Measurements from ENCODE around the gene GABRB1. TPM values are rescaled to one million over a fixed set of nuclear protein-coding genes. Genes with fewer than 3 reads are reported as not detected.

The GABRB1 gene
- total and polyA plus RNA-seq, 2 donors (not counting 1 experiment from before 2014, with no cell fraction given), result not detected

DNA sequence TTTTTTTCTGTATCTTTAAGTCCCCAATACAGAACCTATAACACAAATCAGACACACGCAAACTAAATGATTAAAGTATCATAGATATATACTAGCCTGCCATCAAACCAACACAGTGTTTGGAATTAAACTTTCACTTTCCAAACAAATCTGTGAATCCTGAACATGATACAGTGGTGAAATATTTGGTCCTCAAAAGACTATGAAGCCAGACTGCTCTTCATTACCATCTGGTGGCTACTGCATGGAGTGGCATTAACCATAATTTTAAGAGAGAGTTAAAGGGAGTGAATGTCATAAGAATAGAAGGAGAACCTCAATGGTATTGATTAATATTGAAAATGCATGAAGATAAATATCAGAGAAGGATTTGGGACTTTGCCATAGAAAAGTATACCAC lies 28.8 kb upstream of the GABRB1 start:
- DNase-seq (no peak), ATAC-seq (ENCODE audit: low read depth) (no peak)
- H3K27ac ChIP-seq (ENCODE audit: low read length in 2 of 2), result no peak overlapping the region
- WGBS (ENCODE audit: insufficient coverage), result no CpG with 5 or more reads among the region's 1 CpG
- no peaks in the 10 kb centered on the region for H3K36me3 ChIP-seq (replicated peaks in 1 of 2; ENCODE audit: control extremely low read depth in 1 of 2, control insufficient read depth in 1 of 2, extremely low read depth in 1 of 2, insufficient read depth in 2 of 2, low read length in 1 of 2)
- no peak overlapping the region for H2AFZ ChIP-seq (ENCODE audit: insufficient read depth, low read depth, low read length, poor library complexity, severe bottlenecking)
- intact Hi-C loops (cut with micrococcal nuclease), result no loop called here
- Mint-ChIP-seq H3K27ac (no peak overlapping the region), H3K4me1 (no peaks in the 10 kb centered on the region), H3K9me3 (ENCODE audit: insufficient read depth) (no peaks in the 10 kb centered on the region), H3K27me3 (peaks cover 3% of the 10 kb centered on the region), H3K4me3 (no peak overlapping the region)
- H3K79me2 ChIP-seq (ENCODE audit: control insufficient read depth, insufficient read depth, low read length), result no peaks in the 10 kb centered on the region
- no peaks in the 10 kb centered on the region for H4K20me1 ChIP-seq (ENCODE audit: control insufficient read depth, insufficient read depth, low read length, poor library complexity, severe bottlenecking)
- H3K4me2 ChIP-seq (replicated peaks; ENCODE audit: low read depth, low read length, poor library complexity, severe bottlenecking), result no peak overlapping the region
- CTCF ChIA-PET, result interaction anchor here (0.6 kb wide), 1 partner anchor 218 kb away, joined by 5 read pairs; no protein-coding TSS in a partner anchor
- H3K9ac ChIP-seq (ENCODE audit: low read length), result no peak overlapping the region
- H3K27me3 ChIP-seq (replicated peaks in 1 of 4; ENCODE audit: control extremely low read depth in 1 of 4, control insufficient read depth in 3 of 4, insufficient read depth in 4 of 4, low read length in 3 of 4), result no peaks in the 10 kb centered on the region
- peaks cover 0 to 3% (median 0%) of the 10 kb centered on the region in 3 donors for H3K9me3 ChIP-seq (ENCODE audit: control extremely low read depth in 1 of 3, control insufficient read depth in 2 of 3, insufficient read depth in 1 of 3, low read length in 2 of 3)
- POLR2A ChIA-PET, result no interaction called here
- TF ChIP-seq, protein P1, sequence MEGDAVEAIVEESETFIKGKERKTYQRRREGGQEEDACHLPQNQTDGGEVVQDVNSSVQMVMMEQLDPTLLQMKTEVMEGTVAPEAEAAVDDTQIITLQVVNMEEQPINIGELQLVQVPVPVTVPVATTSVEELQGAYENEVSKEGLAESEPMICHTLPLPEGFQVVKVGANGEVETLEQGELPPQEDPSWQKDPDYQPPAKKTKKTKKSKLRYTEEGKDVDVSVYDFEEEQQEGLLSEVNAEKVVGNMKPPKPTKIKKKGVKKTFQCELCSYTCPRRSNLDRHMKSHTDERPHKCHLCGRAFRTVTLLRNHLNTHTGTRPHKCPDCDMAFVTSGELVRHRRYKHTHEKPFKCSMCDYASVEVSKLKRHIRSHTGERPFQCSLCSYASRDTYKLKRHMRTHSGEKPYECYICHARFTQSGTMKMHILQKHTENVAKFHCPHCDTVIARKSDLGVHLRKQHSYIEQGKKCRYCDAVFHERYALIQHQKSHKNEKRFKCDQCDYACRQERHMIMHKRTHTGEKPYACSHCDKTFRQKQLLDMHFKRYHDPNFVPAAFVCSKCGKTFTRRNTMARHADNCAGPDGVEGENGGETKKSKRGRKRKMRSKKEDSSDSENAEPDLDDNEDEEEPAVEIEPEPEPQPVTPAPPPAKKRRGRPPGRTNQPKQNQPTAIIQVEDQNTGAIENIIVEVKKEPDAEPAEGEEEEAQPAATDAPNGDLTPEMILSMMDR (IDR thresholded peaks at IDR 0.05), result no peak
- TF ChIP-seq EZH2 (IDR thresholded peaks at IDR 0.05; ENCODE audit: borderline replicate concordance, insufficient read depth, low read depth, low read length, poor library complexity, severe bottlenecking), result no peak
- H3K4me1 ChIP-seq (ENCODE audit: control insufficient read depth in 2 of 2, insufficient read depth in 2 of 2, low read length in 2 of 2), result no peaks in the 10 kb centered on the region
- H3K4me3 ChIP-seq (ENCODE audit: control extremely low read depth in 1 of 5, extremely low read depth in 1 of 5, insufficient read depth in 1 of 5, low read depth in 2 of 5, low read length in 4 of 5), result no peak overlapping the region

DNA sequence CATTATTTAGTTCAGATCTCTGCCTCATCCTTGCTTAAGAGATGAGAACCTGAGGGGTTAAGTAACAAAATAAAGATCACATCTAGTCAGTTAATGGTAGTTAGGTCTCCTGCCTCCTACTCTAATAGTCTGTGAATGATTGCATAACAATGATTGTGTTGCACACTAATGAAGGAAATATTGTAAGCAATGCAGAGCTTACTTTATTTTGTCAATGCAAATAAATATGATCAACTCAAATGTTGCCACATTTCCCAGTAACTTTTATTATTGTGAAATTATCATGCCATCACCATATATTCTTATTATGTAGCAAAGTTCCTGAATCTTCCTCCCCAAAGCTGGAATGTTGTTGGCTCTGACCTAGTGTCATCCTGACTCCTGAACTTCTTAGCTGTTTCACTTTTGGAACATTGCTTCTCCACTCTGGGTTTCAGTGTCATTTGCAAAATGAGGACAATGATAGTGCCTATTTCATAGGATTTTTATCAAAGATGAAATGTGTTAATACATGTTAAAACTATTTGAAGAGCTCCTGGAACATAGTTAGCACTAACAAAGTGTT lies 20.9 kb upstream of the GABRB1 start:
- TF ChIP-seq, protein P1 (IDR thresholded peaks at IDR 0.05), result no peak
- TF ChIP-seq EZH2 (IDR thresholded peaks at IDR 0.05; ENCODE audit: borderline replicate concordance, insufficient read depth, low read depth, low read length, poor library complexity, severe bottlenecking), result no peak
- peak overlapping the region; percentile 42 for H3K4me2 ChIP-seq (replicated peaks; ENCODE audit: low read depth, low read length, poor library complexity, severe bottlenecking)
- H3K4me3 ChIP-seq (ENCODE audit: control extremely low read depth in 1 of 5, extremely low read depth in 1 of 5, insufficient read depth in 1 of 5, low read depth in 2 of 5, low read length in 4 of 5), result peak overlapping the region in 1 of 5 experiments; percentile 2
- no peaks in the 10 kb centered on the region for H3K27me3 ChIP-seq (replicated peaks in 1 of 4; ENCODE audit: control extremely low read depth in 1 of 4, control insufficient read depth in 3 of 4, insufficient read depth in 4 of 4, low read length in 3 of 4)
- peak overlapping the region; percentile 21 for H3K9ac ChIP-seq (ENCODE audit: low read length)
- H3K79me2 ChIP-seq (ENCODE audit: control insufficient read depth, insufficient read depth, low read length), result no peaks in the 10 kb centered on the region
- peaks cover 0 to 3% (median 0%) of the 10 kb centered on the region in 3 donors for H3K9me3 ChIP-seq (ENCODE audit: control extremely low read depth in 1 of 3, control insufficient read depth in 2 of 3, insufficient read depth in 1 of 3, low read length in 2 of 3)
- POLR2A ChIA-PET, result no interaction called here
- H4K20me1 ChIP-seq (ENCODE audit: control insufficient read depth, insufficient read depth, low read length, poor library complexity, severe bottlenecking), result no peaks in the 10 kb centered on the region
- Mint-ChIP-seq H3K9me3 (ENCODE audit: insufficient read depth) (peaks cover 2% of the 10 kb centered on the region), H3K4me3 (no peak overlapping the region), H3K27ac (no peak overlapping the region), H3K27me3 (no peaks in the 10 kb centered on the region), H3K4me1 (peaks cover 5% of the 10 kb centered on the region)
- no peaks in the 10 kb centered on the region for H3K36me3 ChIP-seq (replicated peaks in 1 of 2; ENCODE audit: control extremely low read depth in 1 of 2, control insufficient read depth in 1 of 2, extremely low read depth in 1 of 2, insufficient read depth in 2 of 2, low read length in 1 of 2)
- no peak for DNase-seq
- H2AFZ ChIP-seq (ENCODE audit: insufficient read depth, low read depth, low read length, poor library complexity, severe bottlenecking), result peak overlapping the region; percentile 51
- intact Hi-C loops (cut with micrococcal nuclease), result no loop called here
- no peak for ATAC-seq (ENCODE audit: low read depth)
- CTCF ChIA-PET, result no interaction called here
- H3K27ac ChIP-seq (ENCODE audit: low read length in 2 of 2), result no peak overlapping the region
- H3K4me1 ChIP-seq (ENCODE audit: control insufficient read depth in 2 of 2, insufficient read depth in 2 of 2, low read length in 2 of 2), result no peaks in the 10 kb centered on the region

All from B cell (primary cell).